Measurements from ENCODE around the gene WHRN.

DNA sequence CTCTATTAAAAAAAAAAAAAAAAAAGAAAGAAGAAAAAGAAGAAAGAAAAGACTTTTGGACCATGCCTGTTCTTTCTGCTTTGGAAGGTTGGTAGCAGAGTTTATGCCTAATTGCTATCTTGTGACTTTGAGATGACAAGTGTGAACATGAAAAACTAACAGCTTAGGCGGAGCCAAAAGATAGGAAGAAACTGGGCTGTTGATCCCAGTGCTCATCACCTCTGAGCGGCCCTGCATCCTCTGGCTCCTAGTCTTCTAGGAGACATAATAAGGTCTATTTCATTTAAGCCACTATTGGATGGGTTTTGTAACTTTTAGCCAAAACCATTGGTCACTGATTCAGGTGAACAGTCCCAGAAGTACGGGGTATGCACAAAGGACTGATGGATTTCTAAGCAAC, 47.9 kb upstream of the WHRN start:
- no peak for TF ChIP-seq YY1 (IDR thresholded peaks at IDR 0.05; ENCODE audit: insufficient read depth, insufficient read length)
- TF ChIP-seq ZNF274 (IDR thresholded peaks at IDR 0.05; ENCODE audit: low read depth, low read length): no peak

All from NT2/D1 (cell line).